GM19468 (cell line): ENCODE data around the gene CILP2.

ENCODE experiments used
- ATAC-seq: cut with Tn5 transposase; IDR thresholded peaks from one replicate; pipeline ENCODE4 v1.9.1; 2021; ENCODE audit warnings: mild to moderate bottlenecking, moderate library complexity, moderate number of reproducible peaks; ENCODE audit not compliant: unreplicated experiment; ENCODE audit errors: extremely low read depth

Gene CILP2

DNA sequence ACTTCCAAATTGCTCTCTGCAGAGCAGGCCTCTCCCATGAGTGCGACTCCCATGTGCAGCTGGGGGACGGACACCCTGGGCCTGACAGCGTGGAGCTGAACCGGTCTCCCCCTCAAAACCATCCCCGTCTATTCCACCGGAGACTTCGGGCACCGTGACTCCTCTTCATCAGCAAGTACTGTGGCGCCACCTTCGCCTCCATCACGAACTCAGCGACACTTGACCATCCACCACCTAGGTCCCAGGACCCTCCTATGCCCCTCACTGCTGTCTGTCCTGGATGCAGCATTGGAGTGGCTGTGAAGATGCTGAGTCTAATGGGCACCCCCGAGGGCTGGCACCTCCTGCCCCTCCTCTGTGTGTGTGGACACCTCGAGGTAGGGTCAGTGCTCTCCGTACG lies 20.6 kb downstream of the CILP2 start:
- no peak for ATAC-seq

DNA sequence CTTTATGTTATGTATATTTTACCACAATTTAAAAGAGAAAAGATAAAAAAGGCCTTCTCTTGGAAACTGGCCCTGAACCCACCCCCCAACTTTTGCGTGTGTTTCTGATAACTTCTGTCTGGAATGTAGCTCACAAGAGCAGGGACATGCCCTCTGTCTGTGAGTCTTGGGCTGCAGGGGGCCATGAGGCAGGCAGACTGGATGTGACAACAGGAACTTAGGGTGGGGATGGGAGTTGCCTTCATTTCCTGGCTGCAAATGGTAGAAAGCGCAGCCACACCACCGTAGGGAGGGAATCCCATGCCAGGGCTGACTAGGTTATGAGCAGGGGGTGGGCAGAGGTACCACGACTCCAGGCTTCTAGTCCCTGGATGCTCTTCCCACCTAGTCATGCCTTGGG lies 21.9 kb downstream of the CILP2 start:
- ATAC-seq = no peak

DNA sequence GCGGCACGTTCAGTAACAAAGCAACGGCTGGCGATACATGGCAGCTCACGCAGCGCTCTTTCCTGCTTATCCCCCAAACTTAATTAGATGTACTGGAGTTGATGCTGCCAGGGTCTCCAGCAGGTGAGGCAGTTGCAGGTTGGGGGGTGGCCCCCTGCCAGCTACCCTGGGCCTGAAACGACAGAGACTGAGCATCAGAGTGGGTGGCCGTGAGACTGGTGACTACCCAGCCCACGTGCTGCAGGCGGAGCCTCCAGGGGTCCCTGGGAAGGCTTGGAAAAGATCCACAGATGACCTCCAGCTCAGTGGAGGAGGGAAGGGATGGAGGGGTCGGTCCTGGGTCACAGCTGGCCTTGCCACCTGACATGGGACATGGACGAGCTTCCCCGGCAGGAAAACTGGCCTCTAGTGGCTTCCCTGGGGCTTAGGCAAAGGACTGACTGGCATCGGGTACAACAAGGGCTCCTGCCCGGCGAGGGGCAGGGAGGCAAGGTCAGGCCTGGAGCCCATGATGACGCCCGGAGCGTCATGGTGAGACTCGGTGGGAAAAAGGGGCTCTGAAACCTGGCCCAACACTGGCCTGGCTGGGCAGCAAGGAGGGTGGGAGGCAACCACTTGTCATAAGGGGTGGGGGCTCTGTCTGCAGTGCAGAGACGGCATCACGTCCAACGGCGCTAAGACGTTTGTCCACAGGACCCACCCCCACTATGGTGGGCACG lies 24.0 kb downstream of the CILP2 start:
- no peak for ATAC-seq

DNA sequence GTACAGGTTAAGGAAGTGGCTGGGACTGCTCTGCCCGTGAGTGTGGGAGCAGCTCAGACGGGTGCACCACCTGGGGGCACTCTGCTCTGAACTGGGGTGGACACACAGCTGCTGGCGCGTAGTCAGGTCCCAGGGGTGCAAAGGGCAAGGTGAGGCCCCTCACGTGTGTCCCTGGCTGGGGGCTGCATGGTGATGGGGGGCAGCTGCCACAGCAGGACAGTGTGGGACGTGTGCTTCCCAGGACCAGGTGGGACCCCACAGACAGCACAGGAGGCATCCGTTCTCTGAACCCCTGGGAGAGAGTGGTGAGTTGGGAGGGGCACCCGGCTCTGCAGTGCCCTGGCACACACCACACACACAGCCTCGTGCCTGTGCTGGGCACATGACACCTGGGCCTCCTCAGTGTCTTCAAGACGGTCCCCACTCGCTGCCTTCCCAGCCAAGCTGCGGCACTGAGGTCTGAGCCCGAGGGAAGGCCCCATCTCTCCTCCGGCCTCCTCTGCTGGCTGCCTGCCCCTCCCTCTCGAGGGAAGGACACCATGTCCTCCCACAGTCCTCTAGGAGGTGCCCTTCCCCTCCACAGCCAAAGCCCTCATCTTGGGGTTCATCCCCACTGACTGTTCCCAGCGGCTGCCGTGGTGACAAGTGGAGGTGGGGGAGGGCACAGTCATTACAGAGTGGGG lies 24.7 kb downstream of the CILP2 start:
- ATAC-seq = no peak

DNA sequence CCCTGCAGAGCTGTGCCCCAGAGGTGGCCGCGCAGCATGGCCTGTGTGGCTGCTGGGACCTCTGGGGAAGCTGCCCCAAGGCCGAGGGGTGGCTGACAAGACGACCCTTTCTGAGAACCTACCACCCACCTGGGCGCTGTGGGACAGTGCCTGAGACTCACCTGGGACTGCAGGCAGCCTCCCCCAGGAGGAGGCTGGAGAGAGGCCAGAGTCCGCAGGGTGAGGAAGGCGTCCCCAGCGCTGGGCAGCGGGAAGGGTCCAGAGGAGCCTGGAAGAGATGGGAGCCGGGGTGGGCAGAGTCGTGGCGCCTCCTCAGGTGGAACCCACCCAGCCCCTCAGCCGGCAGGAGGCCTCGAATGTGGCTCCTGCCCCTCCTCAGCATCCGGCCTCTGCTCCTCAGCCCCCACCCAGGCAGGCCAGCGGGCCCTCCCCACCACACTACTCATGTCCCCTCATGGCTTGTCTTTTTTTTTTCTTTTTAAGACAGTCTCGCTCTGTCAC lies 25.3 kb downstream of the CILP2 start:
- no peak for ATAC-seq

DNA sequence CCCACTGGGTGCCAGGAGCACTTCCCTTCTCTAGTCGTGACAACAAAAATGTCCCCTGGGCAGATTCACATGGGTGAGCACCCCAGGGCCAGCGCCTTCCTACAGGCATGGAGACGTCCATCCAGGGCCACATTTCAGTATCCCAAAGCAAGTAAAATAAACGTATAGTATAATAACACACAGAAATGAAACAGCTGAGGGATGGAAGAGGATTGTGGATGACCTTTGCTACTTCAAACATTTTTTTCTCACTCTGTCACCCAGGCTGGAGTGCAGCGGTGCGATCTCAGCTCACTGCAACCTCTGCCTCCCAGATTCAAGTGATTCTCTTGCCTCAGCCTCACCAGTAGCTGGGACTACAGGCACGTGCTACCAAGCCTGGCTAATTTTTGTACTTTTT lies 28.2 kb downstream of the CILP2 start:
- no peak for ATAC-seq

DNA sequence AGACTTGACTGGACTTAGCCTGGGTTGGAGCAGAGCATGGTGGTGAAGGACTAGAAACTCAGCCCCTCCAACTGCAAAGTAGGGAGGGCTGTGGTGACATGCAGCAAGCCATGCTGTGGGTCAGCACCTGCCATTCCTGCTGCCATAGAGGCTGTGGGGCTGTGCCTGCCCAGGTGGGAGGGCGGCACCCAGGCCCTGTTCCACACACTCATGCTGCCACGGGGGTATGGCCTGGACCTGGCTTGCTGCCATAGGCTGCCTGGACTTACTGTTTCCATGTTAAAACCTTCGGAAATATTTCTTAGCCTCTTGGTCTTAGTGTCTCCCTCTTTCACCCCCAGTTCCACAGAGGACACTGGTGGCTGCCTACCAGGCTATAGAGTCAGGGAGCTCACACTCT lies 29.3 kb downstream of the CILP2 start:
- no peak for ATAC-seq

DNA sequence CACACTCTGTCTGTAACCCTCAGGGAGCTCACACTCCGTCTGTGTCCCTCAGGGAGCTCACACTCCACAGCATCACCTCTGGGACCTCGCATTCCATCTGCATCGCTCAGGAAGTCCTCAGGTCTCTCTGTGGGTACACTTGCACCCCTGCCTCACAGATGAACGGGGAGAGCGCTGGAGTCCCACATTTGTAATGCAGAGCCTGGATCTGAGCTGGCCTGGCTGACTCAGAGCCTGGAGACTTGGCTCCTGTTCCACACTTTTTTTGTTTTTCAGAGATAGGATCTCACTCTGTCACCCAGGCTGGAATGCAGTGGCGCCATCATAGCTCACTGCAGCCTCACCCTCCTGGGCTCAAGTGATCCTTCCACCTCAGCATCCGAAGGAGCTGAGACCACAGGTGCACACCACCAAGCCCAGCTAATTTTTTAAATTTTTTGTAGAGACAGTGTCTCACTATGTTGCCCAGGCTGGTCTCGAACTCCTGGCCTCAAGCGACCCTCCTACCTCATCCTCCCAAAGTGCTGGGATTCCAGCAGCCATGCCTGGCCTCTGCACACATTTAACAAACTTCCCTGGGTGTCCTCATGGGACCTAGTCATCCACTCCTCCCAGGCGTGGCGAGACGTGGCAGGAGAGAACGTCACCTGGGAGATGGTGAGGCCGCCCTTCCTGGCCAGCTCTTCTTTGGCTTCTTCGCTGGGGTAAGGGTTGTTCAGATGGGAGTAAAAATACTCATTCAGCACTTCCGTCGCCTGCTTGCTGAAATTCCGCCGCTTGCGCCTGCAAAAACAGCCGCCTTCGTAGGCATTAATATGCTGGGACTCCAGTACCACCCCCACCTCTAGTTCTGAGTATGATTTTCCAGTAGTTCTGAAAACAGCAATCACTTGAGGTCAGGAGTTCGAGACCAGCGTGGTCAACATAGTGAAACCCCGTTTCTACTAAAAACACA lies 31.0 kb downstream of the CILP2 start:
- no peak for ATAC-seq

DNA sequence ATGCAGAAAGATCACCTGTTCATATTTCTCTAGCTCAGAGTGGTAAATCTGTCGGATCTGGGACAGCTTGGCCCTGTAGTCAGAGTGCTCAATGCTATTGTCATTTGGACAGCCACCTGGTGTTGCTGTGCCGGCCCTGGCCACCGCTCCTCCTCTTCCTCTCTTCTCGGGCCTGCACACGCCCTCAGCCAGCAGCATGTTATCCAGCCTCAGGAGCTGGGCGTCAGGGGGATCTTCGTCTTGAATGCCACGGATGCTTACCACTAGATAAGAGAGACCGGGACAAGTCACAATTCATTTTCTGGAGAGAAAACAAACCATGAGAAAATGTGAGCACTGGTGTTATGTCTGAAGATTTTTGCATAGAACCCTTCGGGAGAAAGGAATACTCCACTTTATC lies 32.5 kb downstream of the CILP2 start:
- ATAC-seq = no peak

DNA sequence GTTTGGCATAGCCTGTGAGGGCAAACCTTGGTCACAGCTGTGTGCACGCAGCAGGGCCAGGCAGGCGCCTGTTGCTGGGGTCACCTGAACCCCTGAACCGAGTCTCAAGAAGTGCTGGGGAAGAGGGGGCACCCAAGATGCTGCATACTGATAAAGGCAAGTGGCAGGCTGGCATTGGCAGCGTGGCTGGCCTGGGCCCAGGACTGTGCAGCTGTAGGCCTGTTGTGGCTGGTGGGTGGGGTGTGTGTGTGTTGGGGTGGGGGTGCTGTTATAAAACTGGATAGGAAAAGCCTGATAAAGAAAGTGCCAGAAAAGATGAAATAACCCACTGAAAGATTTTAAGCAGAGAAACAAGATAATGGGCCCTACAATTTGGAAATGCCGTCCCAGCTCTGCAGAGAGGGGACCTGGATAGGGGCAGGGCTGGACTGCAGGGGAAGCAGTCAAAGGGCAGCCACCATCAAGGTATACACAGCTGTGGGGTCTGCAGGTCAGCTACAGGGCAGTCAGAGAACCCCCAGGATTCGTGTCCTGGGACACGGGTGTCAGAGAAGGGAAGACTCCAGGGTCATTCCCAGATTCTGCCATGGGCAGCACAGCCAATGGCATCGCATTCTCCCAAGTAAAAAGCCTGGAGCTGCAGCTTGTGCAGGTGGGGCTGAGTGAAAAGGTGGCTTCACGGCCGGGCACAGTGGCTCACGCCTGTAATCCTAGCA lies 33.2 kb downstream of the CILP2 start:
- no peak for ATAC-seq

DNA sequence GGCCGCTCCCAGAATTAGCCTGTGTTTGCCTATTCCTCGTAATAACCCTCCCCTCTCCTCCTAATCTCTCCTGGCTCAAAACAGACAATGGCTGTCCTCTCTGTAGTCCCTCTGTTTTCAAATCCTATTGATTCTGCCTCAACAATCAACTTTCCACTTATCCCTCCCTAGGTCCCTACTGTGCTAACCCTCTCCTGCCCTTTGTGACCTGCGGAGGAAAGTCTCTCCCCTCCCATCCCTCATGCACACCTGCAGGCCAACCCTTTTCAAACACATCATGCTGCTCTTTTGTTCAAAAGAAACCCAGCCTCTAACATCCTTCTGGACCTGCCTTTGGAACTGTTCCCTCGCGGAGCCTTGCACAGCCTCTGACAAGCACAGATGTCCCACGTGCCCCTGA lies 37.3 kb downstream of the CILP2 start:
- no peak for ATAC-seq

DNA sequence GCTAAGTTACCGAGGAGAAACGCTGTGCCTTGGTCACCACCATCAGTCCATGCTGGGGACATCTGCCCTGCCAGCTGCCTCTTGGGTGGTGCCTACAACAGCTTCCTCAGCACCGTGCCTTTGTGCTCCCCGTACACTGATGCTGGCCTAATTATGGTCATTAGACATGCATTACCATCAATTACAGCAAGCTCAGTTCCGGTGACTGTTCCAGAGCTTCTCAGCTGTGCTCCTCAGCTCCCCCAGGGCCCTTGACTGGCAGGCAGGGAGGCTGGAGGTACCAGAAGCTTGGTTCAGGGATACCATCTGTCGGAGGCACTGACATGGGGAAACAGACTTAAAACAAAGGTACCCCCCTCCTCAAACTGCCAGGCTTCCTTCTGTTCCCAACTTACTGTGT lies 40.2 kb downstream of the CILP2 start:
- ATAC-seq = no peak

DNA sequence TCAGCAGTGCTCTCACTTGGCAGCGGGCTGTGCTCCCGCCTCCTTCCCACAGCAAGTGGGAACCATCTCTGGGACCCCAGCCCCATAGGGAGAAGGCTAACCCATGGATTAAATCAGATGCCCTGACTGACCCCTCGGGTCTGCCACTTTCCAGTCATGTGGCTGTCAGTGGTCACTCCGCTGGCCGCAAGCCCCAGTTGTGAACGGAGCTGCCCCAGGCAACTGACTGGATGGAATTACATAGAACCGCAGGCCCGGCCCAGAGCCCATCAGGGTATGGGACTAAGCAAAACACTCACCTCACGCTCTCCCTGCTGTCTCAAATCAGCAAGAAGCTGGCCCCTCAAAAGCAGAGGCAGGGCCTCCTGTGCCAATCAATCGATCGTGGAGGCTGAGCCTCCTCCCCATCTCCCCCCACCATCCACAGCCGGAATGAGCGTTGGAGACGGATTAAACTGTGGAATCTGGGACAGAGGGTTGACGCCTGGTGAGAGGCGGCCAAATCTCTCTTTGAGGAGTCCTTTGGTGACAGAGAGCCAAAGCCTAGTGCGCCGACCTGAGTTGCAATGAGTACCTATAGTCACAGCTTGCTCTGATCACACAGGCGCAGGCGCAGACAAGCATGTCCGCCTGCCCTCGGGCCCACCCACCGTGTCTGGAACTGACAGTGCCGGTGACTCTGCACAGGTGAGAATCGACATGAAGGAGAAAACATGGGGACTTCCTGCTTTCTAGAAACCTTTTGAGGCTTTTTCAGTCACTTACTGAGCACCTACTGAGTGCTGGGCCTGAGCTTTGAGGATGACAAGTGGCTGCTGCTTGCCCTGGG lies 41.7 kb downstream of the CILP2 start:
- ATAC-seq = no peak

DNA sequence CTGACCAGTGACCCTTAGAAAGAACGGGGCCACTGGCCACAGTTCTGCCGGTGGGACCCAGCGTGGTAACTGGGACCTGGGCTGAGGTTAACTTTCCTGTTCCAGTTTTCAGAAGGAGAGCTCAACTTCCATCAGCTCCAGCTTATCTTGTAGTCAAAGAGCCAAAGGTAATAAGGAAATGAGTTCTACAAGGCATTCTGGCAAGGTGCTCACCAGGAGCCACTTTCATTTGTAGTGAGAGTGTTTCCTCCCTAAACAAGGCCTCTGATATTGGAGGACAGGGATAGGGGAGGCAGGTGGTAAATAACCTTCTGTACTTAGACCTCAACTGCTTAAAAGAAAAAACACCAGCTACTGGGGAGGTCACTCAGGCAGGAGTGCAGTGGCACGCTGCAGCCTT lies 42.4 kb downstream of the CILP2 start:
- no peak for ATAC-seq

DNA sequence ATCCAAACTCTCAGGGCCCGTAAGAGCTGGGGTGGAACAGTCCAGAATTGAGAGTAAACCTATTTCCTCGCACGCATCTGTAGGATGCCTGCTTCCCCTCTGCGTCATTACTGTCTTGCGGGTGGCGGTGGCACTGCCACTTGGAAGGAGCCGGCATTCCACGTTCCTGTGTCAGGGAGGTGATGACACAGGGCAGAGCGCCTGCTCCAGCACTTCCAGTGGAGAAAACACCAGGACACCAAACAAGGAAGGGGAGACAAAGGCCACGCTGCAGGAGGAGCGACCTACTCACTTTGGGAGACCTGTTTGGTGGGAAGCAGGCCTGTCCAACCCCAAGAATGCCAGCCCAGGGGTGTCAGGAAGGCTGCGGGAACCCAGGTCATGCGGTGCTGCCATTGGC lies 43.3 kb downstream of the CILP2 start:
- ATAC-seq = no peak

DNA sequence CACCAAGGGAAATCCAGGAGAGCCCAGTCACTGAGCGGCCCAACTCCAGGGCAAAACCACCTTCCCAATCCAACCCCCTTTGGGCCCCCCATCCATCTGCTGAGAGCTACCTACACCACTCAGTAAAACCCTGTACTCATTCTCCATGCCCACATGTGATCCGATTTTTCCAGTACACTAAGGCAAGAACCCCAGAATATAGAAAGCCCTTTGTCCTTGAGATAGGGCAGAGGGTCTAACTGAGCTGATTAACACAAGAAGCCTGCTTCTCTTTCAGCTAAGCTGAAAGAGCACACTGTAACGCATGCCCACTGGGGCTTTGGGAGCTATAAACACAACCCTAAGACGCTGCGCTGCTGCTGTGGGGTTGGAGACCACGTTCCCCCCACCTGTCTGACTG lies 44.4 kb downstream of the CILP2 start:
- no peak for ATAC-seq

DNA sequence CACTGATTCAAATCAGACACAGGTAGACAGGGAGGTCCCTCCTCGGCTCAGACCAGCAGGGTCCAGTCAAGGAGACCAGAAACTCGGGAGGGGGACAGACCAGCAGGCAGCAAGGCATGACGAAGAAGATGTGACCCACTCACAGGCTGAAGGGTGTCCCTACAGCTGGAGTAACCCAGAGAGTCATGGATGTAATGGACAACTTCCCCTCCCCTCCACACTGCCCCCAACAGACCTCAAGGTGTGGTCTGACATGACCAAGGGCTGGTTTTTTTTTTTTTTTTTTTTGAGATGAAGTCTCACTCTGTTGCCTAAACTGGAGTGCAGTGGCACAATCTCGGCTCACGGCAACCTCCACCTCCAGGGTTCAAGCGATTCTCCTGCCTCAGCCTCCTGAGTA lies 46.3 kb downstream of the CILP2 start:
- no peak for ATAC-seq

DNA sequence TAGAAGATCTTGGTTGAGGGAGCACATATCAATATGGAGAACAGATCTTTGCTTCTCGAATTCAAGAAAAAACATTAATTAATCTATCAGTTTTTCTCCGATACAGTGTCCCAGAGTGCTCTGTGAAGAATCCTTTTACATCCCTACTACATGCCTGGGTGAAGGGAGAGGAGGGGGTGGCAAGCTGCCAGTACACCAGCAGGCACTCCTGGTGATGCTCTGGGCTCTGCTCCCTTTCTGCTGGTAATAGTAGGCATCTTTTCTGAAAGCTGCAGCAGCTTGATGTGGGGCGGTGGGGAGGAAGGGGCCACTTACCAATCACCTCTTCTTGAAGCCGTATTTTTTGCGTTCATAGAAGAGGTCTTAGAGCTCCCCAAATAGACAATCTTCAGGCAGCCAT lies 49.7 kb downstream of the CILP2 start:
- ATAC-seq = no peak

DNA sequence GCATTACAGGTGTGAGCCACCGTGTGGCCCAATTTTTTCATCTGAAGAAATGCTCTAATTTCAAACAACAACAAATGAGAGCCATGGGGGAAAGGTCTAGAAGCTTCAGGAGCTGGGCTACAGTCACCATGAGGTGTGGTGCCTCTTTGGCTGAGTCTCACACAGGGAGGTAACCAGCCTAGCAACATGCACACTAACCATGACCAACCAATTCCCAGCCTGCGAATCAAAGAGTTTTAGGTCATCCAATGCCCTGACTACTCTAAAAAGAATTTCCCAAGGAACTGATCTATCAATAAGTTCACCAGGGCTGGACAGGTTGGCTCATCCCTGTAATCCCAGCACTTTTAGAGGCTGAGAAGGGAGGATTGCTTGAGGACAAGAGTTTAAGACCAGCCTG lies 50.5 kb downstream of the CILP2 start:
- ATAC-seq = no peak
